ENCODE data around the gene PLA2G6. TPM values are rescaled to one million over a fixed set of nuclear protein-coding genes. Genes with fewer than 3 reads are reported as not detected.

PLA2G6 gene
- total RNA-seq, 2 experiments from 2014 or later, result 54.0 to 57.3 TPM

GRCh38 chr22:38077595-38077994 lies 104.0 kb downstream of the PLA2G6 start:
- no peaks in the 10 kb centered on the region for H3K9me3 Mint-ChIP-seq (ENCODE audit: low read depth)
- H3K27ac Mint-ChIP-seq, result no peak overlapping the region
- H3K36me3 Mint-ChIP-seq (ENCODE audit: low read depth), result peaks cover 3% of the 10 kb centered on the region
- H3K4me1 Mint-ChIP-seq, result no peaks in the 10 kb centered on the region
- intact Hi-C loops (cut with DNase I, micrococcal nuclease), result no loop called here
- H3K27me3 Mint-ChIP-seq, result peaks cover 17% of the 10 kb centered on the region
- no peak overlapping the region for H3K4me3 Mint-ChIP-seq
- ChIA-PET CTCF (interaction anchor here (0.6 kb wide), 1 partner anchor 184 kb away, joined by 3 read pairs; no protein-coding TSS in a partner anchor), POLR2A (no interaction called here)
- no peak for ATAC-seq
- no peak for DNase-seq

DNA sequence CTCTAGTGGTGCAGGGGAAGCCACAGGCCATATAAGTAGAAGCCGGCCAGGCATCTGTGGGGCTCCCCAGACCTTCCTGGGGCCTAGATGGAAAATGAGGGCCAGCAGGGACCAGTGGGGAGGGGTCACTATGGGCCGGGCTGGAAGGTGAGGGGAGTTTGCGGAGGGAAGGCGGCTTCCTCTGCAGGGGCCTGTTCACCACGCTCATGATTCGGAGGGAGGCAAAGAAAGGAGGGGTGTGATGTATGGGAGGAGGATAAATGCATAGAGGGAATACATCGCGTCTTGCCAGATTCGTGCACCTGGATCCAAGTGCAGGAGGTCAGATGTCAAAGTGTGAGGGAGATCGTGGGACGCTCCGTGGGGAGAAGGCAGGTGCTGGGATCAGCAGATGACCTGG lies 104.5 kb downstream of the PLA2G6 start:
- H3K27me3 Mint-ChIP-seq, result peaks cover 17% of the 10 kb centered on the region
- ATAC-seq, result no peak
- no peak overlapping the region for H3K27ac Mint-ChIP-seq
- POLR2A ChIA-PET, result no interaction called here
- peaks cover 6% of the 10 kb centered on the region for H3K36me3 Mint-ChIP-seq (ENCODE audit: low read depth)
- no peaks in the 10 kb centered on the region for H3K9me3 Mint-ChIP-seq (ENCODE audit: low read depth)
- DNase-seq, result no peak
- H3K4me3 Mint-ChIP-seq, result no peak overlapping the region
- intact Hi-C loops (cut with DNase I, micrococcal nuclease), result no loop called here
- CTCF ChIA-PET, result no interaction called here
- H3K4me1 Mint-ChIP-seq, result no peaks in the 10 kb centered on the region

DNA sequence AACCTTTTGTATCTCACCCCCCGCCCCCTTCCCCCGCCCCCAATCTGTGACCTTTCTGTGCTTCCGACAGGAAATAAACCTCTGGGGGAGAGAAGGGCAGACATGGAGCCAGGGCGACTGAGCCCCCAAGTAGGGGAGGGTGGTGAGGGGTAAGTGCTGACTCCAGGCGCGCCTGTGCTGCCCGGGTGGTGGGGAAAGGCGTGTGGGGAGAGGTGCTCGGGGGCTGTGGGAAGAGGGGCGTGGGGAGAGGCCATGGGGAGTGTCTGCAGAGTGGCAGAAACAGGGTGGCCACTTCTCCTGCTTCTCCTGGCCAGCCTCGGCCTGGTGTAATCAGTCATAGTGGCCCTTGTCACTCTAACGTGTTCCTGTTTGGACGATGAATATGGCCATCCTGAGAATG lies 105.7 kb downstream of the PLA2G6 start:
- peaks cover 6% of the 10 kb centered on the region for H3K36me3 Mint-ChIP-seq (ENCODE audit: low read depth)
- H3K27ac Mint-ChIP-seq, result no peak overlapping the region
- H3K27me3 Mint-ChIP-seq, result peaks cover 14% of the 10 kb centered on the region
- H3K4me3 Mint-ChIP-seq, result no peak overlapping the region
- no peaks in the 10 kb centered on the region for H3K9me3 Mint-ChIP-seq (ENCODE audit: low read depth)
- ChIA-PET CTCF (no interaction called here), POLR2A (no interaction called here)
- H3K4me1 Mint-ChIP-seq, result no peaks in the 10 kb centered on the region
- ATAC-seq (no peak), DNase-seq (no peak)
- intact Hi-C loops (cut with DNase I, micrococcal nuclease), result no loop called here

DNA sequence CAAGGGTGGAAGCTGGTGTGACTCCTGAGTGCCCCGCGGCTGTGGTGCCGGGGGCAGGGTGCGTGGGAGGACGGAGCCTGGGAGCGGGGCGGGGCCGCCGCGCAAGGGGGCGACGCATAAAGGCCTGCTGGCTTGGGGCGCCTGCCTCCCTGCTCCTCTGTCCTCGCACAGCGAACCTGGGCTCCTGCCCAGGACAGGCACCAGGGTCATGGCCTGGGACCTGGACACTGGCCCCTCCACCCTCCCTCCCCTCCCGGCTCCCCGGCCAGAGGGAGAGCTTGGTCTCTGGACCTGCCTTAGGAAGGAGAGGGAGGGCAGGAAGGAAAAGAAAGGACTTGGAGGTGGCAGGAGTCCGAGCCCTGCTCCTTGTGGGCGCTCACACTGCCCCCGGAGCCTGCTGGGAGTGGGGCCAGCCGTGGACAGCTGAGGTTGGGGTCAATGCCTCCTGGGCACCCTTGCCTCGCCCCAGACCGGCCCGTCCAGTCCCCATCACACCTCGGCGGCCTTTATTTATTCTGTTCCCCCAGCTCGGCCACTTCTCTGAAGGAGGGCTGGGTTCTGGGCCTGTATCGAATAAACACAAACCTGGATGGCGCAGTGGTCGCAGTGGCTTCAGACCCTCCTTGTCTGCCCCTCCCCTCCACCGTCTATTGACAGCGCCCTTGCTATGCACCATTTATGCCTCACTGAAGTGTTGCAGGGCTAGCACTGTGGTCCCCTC lies 106.4 kb downstream of the PLA2G6 start:
- Mint-ChIP-seq H3K4me3 (no peak overlapping the region), H3K4me1 (no peaks in the 10 kb centered on the region), H3K9me3 (ENCODE audit: low read depth) (no peaks in the 10 kb centered on the region), H3K27me3 (peaks cover 8% of the 10 kb centered on the region), H3K36me3 (ENCODE audit: low read depth) (peaks cover 6% of the 10 kb centered on the region), H3K27ac (no peak overlapping the region)
- intact Hi-C loops (cut with DNase I, micrococcal nuclease), result no loop called here
- CTCF ChIA-PET, result no interaction called here
- no peak for DNase-seq
- POLR2A ChIA-PET, result no interaction called here
- ATAC-seq, result no peak

GRCh38 chr22:38074181-38075104 lies 107.2 kb downstream of the PLA2G6 start:
- peaks cover under 1% of the 10 kb centered on the region for H3K27me3 Mint-ChIP-seq
- no peak overlapping the region for H3K27ac Mint-ChIP-seq
- intact Hi-C loops (cut with DNase I, micrococcal nuclease), result no loop called here

GRCh38 chr22:38073150-38074130 lies 108.2 kb downstream of the PLA2G6 start:
- Mint-ChIP-seq H3K4me1 (no peaks in the 10 kb centered on the region), H3K4me3 (no peak overlapping the region), H3K27me3 (no peaks in the 10 kb centered on the region), H3K9me3 (ENCODE audit: low read depth) (no peaks in the 10 kb centered on the region), H3K36me3 (ENCODE audit: low read depth) (peaks cover 6% of the 10 kb centered on the region), H3K27ac (no peak overlapping the region)
- no peak for DNase-seq
- ChIA-PET CTCF (no interaction called here), POLR2A (no interaction called here)
- intact Hi-C loops (cut with DNase I, micrococcal nuclease), result no loop called here
- no peak for ATAC-seq

More at GRCh38 chr22:38074181-38075104, 107.2 kb downstream of the PLA2G6 start:
- Mint-ChIP-seq H3K4me3 (no peak overlapping the region), H3K36me3 (ENCODE audit: low read depth) (peaks cover 6% of the 10 kb centered on the region), H3K4me1 (no peaks in the 10 kb centered on the region), H3K9me3 (ENCODE audit: low read depth) (no peaks in the 10 kb centered on the region)
- ChIA-PET CTCF (interaction anchor here (0.5 kb wide), 1 partner anchor 24 kb away, joined by 3 read pairs; no protein-coding TSS in a partner anchor), POLR2A (no interaction called here)
- no peak for ATAC-seq
- DNase-seq, result no peak

DNA sequence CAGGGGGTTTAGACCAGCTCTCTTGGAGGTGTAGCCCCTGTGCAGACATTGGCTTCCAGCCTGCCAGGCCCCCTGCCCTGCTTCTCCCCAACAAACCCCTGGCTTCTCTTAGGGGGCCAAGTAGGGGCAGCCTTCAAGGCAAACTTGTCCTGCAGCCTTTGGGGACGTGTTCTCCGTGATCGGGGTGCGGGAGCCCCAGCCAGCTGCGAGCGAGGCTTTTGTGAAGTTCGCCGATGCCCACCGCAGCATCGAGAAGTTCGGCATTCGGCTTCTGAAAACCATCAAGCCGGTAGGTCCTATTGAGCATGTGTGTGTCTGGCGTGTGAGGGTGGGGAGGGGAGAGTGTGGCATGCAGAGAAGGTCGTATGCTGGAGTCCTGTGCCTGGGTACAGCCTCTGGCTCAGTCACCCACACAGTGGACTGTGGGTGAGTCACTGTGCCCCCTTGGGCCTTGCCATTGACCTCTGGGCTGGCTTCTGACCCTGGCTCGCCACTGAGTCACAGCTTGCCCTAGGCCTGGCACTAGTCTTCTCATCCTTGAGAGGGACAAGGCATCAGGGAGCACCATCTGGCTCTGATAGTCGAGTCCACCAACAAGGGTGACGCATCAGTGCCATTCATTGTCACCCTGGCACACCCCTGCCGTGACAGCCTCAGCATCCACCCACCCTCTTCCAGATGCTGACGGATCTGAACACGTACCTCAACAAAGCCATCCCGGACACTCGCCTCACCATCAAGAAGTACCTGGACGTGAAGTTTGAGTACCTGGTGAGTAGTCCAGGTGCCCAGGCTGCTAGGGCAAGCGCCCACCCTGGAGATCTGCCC lies 109.1 kb downstream of the PLA2G6 start:
- ATAC-seq, result no peak
- POLR2A ChIA-PET, result no interaction called here
- Mint-ChIP-seq H3K9me3 (ENCODE audit: low read depth) (no peaks in the 10 kb centered on the region), H3K27me3 (no peaks in the 10 kb centered on the region), H3K4me1 (no peaks in the 10 kb centered on the region), H3K27ac (no peak overlapping the region), H3K4me3 (no peak overlapping the region), H3K36me3 (ENCODE audit: low read depth) (peaks cover 6% of the 10 kb centered on the region)
- CTCF ChIA-PET, result no interaction called here
- intact Hi-C loops (cut with DNase I, micrococcal nuclease), result no loop called here
- DNase-seq, result no peak

DNA sequence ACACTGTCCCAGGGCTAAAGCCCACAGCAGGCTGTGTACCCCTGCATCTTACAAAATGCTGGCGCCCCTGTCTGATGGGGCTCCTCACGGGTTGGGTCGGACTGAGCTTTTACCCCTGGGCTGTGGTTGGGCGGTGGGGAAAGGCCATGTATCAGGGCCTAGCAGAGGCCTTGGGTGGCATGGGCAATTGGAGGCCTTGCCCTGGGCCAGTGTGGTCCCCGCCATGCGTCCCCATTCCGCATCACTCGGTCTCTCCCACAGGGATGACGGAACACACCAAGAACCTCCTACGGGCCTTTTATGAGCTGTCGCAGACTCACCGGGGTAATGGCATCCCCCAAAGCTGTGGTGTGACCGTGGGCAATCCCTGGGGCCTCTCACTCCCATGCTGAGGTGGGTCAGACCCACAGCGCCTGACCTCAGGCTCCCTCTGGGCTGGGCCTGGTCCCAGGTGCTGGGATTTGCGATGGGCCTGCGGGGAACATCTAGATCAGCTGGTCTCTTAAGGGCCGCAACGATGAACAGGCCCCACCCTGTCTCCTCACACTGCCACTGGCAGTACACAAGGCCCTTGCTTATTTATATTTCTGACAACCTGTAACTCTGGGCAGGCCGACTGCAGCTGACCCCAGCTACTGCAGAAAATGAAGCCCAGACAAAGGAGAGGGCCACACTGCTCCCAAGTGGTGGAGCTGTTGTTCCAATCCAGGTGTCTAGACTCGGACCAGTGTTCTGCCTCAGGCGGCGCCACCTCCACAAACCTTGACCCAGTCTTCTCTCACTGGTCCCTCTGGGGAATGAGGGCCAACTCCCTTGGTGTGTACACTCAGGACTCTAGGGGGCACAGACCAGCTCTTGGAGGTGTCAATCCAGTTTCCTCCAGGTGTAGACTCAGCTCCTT lies 110.0 kb downstream of the PLA2G6 start:
- CTCF ChIA-PET, result no interaction called here
- Mint-ChIP-seq H3K27ac (no peak overlapping the region), H3K9me3 (ENCODE audit: low read depth) (no peaks in the 10 kb centered on the region), H3K27me3 (no peaks in the 10 kb centered on the region), H3K4me1 (no peaks in the 10 kb centered on the region), H3K4me3 (no peak overlapping the region), H3K36me3 (ENCODE audit: low read depth) (peaks cover 6% of the 10 kb centered on the region)
- intact Hi-C loops (cut with DNase I, micrococcal nuclease), result no loop called here
- POLR2A ChIA-PET, result no interaction called here
- ATAC-seq (no peak), DNase-seq (no peak)

- ChIA-PET CTCF (interaction anchor here (0.5 to 1.0 kb wide), 7 partner anchors 13 to 484 kb away, joined by 3 to 5 read pairs (median 3); partner anchors contain the start of gene PICK1), POLR2A (no interaction called here)
- H3K36me3 Mint-ChIP-seq (ENCODE audit: low read depth), result peaks cover 8% of the 10 kb centered on the region
- DNase-seq (no peak), ATAC-seq (no peak)
- H3K4me3 Mint-ChIP-seq, result no peak overlapping the region
- no peaks in the 10 kb centered on the region for H3K27me3 Mint-ChIP-seq
- no peaks in the 10 kb centered on the region for H3K9me3 Mint-ChIP-seq (ENCODE audit: low read depth)
- no peak overlapping the region for H3K27ac Mint-ChIP-seq
- no peaks in the 10 kb centered on the region for H3K4me1 Mint-ChIP-seq
- intact Hi-C loops (cut with DNase I, micrococcal nuclease), result no loop called here
Measured at GRCh38 chr22:38070250-38070921, 111.2 kb downstream of the PLA2G6 start.
